T-helper 22 cell (primary cell): ENCODE data around the gene SMTN.
A peak's percentile ranks its signal among the peaks of the same experiment; 100 is the strongest.
"Not testable (repeated sequence)": the region's sequence is repeated elsewhere in the genome, so short reads cannot be mapped to it uniquely, and the experiment has no call there.

Source experiments
- DNase-seq: peaks from one replicate; pipeline ENCODE4 v3.0.0-alpha.2; 2020; ENCODE audit warnings: low read depth

The SMTN gene

GRCh38 chr22:31073125-31073524 lies 8.0 kb upstream of the SMTN start:
- not testable (repeated sequence) for DNase-seq

- not testable (repeated sequence) for DNase-seq
Measured at GRCh38 chr22:31073545-31074145, 7.5 kb upstream of the SMTN start.

DNA sequence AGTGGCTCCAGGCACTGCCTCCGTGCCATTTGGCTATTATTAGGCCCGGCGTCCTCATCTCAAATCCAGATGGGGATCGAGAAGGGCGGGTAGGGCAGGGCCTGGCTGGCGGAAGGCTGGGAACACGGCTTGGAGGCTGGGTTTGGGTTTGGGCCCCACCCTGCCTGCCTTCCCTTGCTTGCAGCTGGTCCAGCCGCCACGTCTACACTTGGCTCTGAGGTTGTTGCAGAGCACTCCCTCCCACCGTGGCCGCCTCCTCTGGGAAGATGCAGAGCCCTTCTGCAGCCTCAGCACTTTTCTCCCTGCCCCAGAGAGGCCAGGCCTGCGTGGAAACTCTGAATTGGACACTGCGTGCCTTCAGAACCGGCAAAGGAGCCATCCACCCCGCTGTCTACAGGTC lies 5.2 kb upstream of the SMTN start:
- DNase-seq = no peak

DNA sequence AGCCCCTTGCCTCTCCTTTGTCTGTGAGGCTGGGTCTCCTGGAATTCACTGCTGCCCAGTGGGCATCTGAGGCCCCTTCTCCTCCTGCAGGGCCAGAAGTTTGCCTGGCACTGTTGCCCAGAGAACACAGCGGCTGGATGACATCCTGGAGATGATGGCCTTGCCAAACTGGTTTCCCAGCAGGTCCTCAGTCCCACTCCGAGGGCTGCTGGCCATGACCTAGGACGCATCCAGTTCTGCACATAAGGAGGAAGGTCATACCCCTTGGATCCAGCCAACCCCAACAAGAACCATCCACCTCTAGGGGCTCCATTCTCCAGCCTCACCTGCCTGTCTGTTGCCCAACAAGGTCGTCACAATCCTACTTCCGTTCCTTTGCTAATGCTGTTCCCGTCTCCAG lies 3.4 kb upstream of the SMTN start:
- DNase-seq = no peak

GRCh38 chr22:31078389-31078788 lies 2.7 kb upstream of the SMTN start:
- DNase-seq = not testable (repeated sequence)

GRCh38 chr22:31079095-31079642 lies 1.9 kb upstream of the SMTN start:
- DNase-seq = no peak

DNA sequence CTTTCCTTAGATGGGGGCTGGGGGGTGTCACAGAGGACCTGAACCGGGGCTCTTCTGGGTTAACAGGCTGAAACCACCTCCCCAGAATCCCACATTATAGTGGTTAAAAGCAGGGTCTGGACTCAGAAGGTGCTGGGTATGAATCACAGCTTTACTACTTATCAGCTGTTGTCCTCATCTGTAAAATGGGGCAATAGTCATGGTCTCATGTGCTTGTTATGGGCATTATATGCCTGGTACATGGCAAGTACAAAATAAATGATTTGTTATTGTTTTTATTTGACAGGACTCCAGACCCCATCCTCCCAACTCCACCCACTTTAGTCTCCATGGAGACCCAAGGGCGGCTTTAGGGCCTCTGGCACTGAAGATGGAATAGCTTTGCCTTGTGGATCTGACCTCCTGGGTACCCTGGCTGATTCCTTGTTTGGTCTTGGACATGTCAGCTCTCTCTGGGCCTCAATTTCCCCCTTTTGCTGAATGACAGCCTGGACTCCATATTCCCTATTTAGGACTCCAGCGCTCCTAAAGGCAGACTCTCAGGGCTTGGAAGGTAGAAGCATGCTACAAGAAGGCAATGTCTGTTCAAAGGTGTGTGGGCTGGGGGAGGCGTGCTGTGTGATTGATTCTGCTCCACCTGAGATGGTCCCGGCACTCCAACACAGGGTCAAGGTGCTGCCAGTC lies 812 bp upstream of the SMTN start:
- DNase-seq = no peak

DNA sequence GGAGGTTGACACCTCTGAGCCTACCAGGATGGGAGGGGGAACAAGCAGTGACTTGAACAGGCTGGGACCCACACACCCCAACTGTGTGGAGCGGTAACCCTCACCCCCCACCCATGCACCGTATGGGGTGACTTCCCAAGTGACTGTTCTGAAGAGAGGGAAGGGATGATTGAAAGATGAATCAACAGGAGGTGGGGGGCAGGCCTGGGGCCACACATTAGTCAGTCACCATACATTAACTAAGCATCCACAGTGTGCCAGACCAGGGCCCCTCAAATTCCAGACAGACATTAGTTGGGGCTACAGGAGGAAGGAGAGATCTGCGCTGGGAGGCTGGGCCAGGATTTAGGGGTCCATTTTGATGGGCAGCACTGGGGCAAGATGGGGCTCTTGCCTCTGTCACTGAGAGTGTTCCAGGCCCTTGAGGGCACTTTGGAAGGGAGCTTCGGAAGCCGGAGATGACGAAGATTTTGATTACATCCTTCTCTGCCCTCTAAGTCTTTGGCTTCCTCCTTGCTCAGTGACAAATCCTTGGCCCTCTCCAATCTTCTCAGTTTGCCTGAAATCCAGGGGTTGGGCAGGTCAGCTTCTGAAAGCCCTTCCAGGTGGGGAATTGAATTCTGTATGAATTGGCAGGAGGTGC lies 966 bp downstream of the SMTN start:
- no peak for DNase-seq

DNA sequence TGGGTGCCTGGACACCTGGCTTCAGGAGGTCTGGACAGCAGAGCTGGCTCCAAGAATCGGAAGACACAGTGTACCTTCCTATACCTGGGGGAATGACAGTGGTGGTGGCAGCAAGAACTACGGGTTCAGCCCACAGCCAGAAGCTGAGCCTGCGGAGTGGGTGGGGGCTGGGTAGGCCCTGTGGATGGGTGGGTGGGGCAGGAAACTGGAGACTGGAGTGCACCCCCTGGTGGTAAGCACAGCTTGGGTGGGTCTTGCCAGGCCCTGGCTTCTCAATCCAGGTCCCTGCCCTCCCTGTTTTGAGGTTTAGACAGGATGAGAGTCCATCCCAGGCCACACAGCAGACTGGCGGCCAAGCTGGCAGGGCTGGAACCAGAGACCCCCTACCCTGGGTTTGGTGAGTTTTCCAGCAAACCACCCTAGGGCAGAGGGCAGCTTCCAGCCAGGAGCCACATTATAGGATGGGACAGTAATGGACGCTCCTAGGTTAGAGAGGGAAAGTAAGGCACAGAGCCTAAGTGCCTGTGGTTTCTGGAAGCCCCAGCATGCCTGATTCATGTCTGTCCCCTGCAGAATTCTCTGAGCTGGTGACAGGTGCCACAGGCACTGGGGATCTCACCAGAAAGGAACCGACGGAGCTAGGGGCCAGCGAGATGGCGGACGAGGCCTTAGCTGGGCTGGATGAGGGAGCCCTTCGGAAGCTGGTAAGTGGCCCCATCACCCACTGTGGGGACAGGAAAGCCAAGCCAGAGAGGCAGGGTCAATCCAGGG lies 1.7 kb downstream of the SMTN start:
- no peak for DNase-seq

- no peak for DNase-seq
Measured at GRCh38 chr22:31083377-31083768, 2.3 kb downstream of the SMTN start.

GRCh38 chr22:31083923-31084810 lies 3.0 kb downstream of the SMTN start:
- no peak for DNase-seq

DNA sequence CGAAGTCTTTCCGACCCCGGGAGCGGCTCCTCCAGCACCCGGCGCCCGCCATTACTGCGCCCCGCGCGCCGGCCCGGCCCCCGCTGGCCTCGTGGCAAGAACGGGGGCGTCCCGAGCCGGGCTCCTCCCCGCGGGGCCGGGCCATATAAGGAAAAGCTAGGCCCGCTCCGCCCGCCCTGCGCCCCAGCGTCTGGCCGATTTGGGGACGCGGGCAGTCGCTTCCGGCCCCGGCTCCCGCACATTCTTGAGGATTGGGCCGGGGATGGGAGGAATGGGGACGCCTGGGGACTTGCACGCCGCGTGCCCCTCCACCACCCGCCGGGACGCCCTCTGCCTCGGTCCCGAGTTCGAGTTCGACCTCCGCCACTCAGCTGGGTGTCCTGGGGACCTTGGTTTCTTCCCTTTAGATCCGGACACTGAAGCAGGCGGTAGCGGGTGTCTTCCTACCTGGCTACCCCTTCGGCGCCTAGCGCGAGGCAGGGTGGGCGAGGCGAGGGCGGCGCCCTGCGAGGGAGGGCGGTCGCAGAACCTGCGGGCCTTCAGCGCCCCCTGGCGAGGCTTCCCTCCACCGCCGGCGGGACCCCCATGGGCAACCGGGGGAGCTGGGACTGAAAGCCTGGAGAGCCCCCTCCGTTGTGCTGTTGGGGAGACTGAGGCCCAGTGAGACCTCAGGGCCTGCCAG lies 3.8 kb downstream of the SMTN start:
- peak; percentile 71 for DNase-seq

- no peak for DNase-seq
Measured at GRCh38 chr22:31085493-31085824, 4.3 kb downstream of the SMTN start.

- DNase-seq = no peak
Measured at GRCh38 chr22:31085928-31086327, 4.8 kb downstream of the SMTN start.

DNA sequence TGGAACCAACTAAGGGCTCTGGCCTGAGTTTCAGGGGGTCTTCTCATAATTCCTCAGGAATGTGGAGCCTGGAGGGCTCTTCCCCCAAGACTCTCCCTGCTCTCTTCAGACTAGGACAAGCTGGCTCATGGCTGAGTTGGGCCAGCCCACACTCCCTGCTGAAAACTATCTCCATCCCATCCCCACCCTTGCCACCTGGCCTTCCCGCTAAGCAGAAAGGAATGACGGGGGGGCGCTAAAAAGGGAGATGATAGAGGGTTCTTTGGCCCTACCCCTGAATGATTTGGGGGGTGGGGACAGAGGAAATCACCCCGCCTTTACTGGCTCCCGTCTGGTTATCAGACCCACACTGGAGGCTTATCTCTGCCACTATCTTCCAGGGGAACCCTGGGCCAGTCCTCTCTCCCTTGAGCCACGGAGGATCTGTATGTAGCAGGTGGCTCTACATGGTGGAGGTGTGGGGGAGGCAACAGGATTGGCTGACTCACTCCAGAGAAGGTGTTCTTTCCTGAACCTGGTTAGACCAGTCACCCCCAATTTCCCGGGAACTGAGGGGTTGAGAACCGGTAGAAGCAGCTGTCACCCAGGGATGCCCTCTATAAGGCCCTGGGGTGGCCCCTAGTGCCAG lies 5.7 kb downstream of the SMTN start:
- DNase-seq = no peak

DNA sequence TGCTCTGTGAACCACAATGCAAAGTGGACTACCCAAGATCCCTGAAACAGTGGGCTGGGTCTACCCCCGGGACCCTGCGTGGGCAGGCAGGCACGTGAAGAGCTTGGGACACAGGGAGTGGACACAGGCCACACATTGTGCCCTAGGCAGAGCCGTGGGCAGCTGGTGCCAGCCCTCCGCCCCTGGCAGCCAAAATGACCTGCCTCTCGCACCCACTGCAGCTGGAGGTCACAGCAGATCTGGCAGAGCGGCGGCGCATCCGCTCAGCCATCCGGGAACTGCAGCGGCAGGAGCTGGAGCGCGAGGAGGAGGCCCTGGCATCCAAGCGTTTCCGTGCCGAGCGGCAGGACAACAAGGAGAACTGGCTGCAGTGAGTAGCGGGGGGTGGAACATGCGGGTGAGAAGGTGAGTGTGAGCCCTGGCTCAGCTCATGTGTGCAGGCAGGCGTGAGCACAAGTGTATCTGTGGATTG lies 6.7 kb downstream of the SMTN start:
- no peak for DNase-seq

- DNase-seq = no peak
Measured at GRCh38 chr22:31088233-31088986, 7.3 kb downstream of the SMTN start.

GRCh38 chr22:31089160-31090100 lies 8.3 kb downstream of the SMTN start:
- no peak for DNase-seq
